Hypothalamus (tissue), 51 donors: Measurements from ENCODE around the gene DAGLA.
A peak's percentile ranks its signal among the peaks of the same experiment; 100 is the strongest.

Source experiments
- DNase-seq, 51 donors: peaks; one replicate each; lab custom pipeline; 2025; lab: John Stamatoyannopoulos, UW

DAGLA gene

GRCh38 chr11:61739966-61740365 is 59.8 kb downstream of the DAGLA start:
- DNase-seq = no peak

- no peak for DNase-seq
Measured at GRCh38 chr11:61742391-61742790, 62.2 kb downstream of the DAGLA start.

GRCh38 chr11:61743486-61744095 is 63.4 kb downstream of the DAGLA start:
- no peak for DNase-seq

- no peak for DNase-seq
Measured at GRCh38 chr11:61744181-61744580, 64.0 kb downstream of the DAGLA start.

- DNase-seq = no peak
Measured at GRCh38 chr11:61744609-61745156, 64.5 kb downstream of the DAGLA start.

- DNase-seq = no peak
Measured at GRCh38 chr11:61745781-61746441, 65.7 kb downstream of the DAGLA start.

- DNase-seq = no peak
Measured at GRCh38 chr11:61746442-61747191, 66.4 kb downstream of the DAGLA start.

- DNase-seq = peak in 48 of 51 donors; percentile 29 to 91 (median 70)
Measured at GRCh38 chr11:61747192-61747966, 67.2 kb downstream of the DAGLA start.

- no peak for DNase-seq
Measured at GRCh38 chr11:61747967-61748285, 67.7 kb downstream of the DAGLA start.

GRCh38 chr11:61749591-61750217 is 69.5 kb downstream of the DAGLA start:
- DNase-seq = peak in 50 of 51 donors; percentile 20 to 95 (median 85)

GRCh38 chr11:61750631-61751273 is 70.6 kb downstream of the DAGLA start:
- DNase-seq = no peak

GRCh38 chr11:61751384-61751783 is 71.2 kb downstream of the DAGLA start:
- DNase-seq = no peak

- peak in 37 of 51 donors; percentile 10 to 82 (median 47) for DNase-seq
Measured at GRCh38 chr11:61752117-61752924, 72.1 kb downstream of the DAGLA start, which contains the start of gene MYRF. Gene MYRF, plus strand, starts transcription at chr11:61752636. Its CDS starts 109 bp downstream, at chr11:61752745.

- no peak for DNase-seq
Measured at GRCh38 chr11:61752925-61753521, 72.8 kb downstream of the DAGLA start.

- peak in 1 of 51 donors; percentile 17 for DNase-seq
Measured at GRCh38 chr11:61753672-61754071, 73.5 kb downstream of the DAGLA start.

- DNase-seq = peak in 1 of 51 donors; percentile 23
Measured at GRCh38 chr11:61754534-61755482, 74.6 kb downstream of the DAGLA start.

- no peak for DNase-seq
Measured at GRCh38 chr11:61756147-61756451, 75.9 kb downstream of the DAGLA start.
